M059J (cell line): Measurements from ENCODE around the gene ARRDC4. TPM values are rescaled to one million over a fixed set of nuclear protein-coding genes. Genes with fewer than 3 reads are reported as not detected.
"Not testable (repeated sequence)": the region's sequence is repeated elsewhere in the genome, so short reads cannot be mapped to it uniquely, and the experiment has no call there.

Source experiments
- DNase-seq: peaks from one replicate; pipeline ENCODE4 v3.0.0-alpha.2; 2012; ENCODE audit warnings: low read depth
- total RNA-seq: library from RNA; depleted of rRNA; stranded (reverse); fragments of >200 nt; shearing (Covaris generic); gene quantifications from 2 replicates; pipeline ENCODE4 v1.2.3, GENCODE V29; 2014

ARRDC4 gene
- total RNA-seq, 1 experiment from 2014 or later: 13.9 TPM

- DNase-seq: no peak
Observed at GRCh38 chr15:97966246-97966645, 5.7 kb downstream of the ARRDC4 start.

DNA sequence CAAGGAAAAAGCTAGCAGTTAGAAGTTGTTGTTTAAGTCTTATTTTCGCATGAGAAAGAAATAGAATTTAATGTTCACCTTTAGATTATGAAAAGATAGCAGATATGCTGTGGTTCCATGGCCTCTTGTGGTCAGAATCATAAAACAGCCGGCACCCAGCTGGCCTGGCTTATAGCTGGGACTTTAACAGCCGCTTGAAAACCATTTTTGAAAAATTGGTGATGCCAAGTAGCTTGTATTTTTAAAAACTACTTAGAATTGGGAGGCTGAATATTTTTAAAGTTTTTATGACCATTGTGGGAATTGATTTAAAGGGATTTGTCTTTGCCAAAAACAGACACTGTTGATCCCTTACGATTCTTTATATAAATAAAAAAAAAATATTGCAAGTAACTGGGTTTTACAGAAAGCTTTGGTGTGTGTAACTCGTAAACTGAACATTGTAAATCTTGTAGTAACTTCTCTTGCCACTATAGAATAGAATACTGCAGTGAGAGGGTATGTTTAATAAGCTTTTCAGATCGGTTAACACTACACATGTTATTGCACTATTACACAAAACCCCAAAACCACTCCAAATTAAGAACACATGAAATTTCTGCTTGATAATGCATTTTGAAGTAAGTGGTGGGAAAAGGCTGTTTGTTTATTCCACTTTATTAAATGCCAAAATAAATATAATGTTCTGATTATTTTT is 6.6 kb downstream of the ARRDC4 start:
- DNase-seq: no peak

- no peak for DNase-seq
Observed at GRCh38 chr15:97967881-97968280, 7.4 kb downstream of the ARRDC4 start.

- peak; percentile 63 for DNase-seq
Observed at GRCh38 chr15:97968380-97968779, 7.9 kb downstream of the ARRDC4 start.

GRCh38 chr15:97972366-97972765 is 11.9 kb downstream of the ARRDC4 start:
- DNase-seq: no peak

DNA sequence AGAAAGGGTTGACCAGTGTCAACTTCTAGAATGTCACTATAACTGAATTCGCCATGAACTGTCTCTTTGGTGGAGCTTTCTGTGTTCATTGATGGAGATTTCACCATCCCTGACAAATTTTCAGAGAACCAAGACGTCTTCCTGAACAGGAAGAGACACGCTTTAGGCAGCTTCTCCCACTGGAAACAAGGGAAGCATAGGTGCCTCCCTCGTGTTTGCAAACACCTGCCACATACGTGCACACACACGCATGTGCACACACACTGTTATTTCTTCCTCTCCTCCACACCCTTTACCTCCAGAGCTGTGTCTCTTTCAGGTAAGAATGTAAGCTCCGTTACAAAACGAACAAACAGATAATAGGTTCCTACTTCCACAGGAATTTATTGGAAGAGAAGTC is 15.6 kb downstream of the ARRDC4 start:
- DNase-seq: no peak

DNA sequence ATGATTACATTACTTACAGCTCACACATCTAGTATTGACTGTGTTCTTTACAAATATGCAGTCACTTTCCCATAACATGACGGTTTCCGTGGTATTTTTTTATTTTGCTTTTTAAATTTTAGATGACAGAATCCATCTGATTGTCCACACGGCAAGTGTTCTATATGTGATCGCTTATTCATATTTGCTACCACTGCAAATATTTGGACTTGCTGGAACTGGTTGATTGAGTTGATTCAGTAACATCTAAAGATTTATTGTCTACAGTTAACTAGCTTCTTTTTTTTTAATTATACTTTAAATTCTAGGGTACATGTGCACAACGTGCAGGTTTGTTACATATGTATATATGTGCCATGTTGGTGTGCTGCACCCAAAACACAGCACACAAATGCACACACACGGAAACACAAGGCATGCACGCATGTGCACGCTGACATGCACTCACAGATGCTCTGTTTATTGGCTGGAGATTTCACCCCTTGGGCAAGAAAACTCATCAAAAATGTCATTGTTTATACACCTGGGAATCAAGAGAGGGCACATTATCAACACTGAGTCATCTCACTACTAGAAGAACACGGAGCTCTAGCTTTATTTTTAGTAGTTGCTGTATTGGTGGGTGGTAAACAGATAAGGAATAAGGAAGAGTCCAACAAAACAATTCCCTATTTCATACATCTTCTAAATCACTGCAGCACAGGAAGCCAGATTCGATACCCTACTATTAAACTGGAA is 16.4 kb downstream of the ARRDC4 start:
- peak; percentile 58 for DNase-seq

DNA sequence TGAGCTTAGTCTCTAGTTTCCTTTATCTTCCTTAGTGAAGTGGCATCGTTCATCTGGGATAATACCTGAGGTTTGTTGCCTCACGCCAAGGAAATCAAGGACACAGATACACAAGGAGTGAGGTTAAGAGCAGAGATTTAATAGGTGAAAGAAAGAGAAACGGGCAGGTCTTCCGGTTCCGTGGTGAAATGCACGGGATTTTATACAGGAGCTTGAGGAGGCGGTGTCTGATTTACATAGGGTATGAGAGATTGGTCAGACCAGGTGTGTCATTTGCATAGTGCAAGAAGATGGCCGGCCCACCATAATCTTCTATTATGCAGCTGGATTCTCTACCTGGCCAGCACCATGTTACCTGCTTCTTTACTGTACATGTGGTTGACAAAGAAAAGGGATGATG is 17.2 kb downstream of the ARRDC4 start:
- no peak for DNase-seq

DNA sequence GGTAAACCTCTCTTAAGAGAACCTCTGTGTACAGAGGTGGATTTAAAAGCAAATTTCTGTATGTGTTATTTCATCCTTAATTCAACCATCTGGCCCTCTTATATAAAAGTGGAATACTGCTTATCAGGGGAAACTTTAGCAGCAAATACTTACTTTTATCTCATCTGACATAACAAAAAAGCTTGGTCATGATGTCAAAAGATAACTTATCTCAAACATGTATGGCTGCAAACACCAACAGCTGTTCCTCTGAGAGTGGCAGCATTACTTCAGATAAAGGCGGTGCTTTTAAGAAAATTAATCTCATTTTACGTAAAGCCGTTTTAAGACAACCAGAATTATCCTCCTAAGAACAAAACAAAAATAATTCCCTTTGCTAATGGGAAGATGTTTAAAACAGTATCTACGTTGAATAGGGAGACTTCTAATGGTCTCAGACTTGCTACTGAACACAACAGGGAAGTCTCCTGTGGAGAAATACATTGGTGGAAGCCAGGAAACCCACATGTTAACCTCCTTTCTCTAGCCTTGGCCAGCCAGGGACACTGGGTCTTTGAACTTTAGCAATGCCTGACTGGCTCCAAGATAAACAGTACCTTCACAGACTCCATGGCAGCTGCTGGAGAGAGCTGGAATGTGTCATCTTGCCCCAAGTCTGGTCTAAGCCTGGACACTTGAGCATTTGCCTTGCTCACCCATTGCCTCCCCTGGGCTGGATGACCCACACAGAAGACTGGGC is 18.1 kb downstream of the ARRDC4 start:
- peak; percentile 87 for DNase-seq

GRCh38 chr15:97979140-97979520 is 18.6 kb downstream of the ARRDC4 start:
- DNase-seq: no peak

GRCh38 chr15:97981058-97981457 is 20.6 kb downstream of the ARRDC4 start:
- no peak for DNase-seq

DNA sequence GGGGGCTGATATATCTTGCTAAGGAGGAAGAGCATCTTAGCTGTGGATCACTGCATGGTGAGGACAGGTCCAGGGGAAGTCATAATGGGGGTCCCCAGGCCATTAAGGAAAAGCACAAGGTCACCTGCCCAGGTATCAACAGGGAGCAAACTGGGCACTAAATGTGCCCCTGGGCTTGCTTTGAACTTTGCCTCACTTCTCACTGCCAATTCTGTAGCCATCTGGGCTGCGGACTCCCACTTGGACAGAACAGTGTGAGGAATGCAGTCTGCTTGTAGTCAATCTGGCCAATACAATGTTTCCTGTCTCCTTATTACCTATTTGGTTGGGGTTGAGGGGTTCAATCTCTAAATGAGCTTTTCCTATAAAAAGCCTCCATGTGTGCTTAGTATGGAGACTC is 21.3 kb downstream of the ARRDC4 start:
- no peak for DNase-seq

DNA sequence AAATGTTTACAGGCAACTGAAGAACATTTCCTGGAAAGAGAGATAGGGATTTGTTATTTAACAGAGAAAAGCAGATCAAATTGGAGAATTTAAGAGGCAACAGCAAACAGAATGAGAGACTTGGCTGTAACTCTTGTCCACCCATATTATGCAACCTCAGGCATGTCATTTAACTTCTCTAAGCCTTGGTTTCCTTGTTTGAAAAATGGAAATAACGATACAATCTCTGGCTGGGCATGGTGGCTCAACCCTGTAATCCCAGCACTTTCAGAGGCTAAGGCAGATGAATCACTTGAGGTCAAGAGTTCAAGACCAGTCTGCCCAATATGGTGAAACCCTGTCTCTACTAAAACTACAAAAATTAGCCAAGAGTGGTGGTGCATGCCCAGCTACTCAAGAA is 23.7 kb downstream of the ARRDC4 start:
- DNase-seq: peak; percentile 76

DNA sequence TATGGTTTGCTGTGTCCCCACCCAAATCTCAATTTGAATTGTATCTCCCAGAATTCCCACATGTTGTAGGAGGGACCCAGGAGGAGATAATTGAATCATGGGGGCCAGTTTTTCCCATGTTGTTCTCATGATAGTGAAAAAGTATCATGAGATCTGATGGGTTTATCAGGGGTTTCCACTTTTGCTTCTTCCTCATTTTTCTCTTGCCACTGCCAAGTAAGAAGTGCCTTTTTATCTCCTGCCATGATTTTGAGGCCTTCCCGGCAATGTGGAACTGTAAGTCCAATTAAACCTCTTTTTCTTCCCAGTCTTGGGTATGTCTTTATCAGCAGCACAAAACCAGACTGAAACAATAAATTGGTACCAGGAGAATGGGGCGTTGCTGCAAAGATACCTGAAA is 25.5 kb downstream of the ARRDC4 start:
- DNase-seq: not testable (repeated sequence)

- no peak for DNase-seq
Observed at GRCh38 chr15:97986781-97987180, 26.3 kb downstream of the ARRDC4 start.

DNA sequence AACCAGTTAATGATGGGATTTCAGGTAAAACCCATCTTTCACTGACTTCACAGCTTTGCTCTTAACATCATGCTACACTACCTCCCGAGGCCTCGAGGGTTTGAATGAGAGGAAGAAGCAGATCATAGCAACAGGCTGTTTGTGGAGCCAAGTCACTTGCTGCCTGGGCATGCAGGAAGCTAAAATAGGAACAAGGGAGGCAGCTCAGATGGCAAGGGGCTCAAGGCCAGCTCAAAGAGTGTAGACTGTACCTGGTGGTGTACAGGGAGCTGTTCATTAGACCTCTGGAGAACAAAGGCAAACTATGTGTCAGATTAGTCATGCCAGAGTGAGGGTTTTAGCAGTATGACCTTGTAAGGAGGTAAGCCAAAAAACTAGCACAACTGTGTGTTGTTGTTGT is 28.8 kb downstream of the ARRDC4 start:
- DNase-seq: no peak

- DNase-seq: no peak
Observed at GRCh38 chr15:97991972-97992541, 31.6 kb downstream of the ARRDC4 start.

DNA sequence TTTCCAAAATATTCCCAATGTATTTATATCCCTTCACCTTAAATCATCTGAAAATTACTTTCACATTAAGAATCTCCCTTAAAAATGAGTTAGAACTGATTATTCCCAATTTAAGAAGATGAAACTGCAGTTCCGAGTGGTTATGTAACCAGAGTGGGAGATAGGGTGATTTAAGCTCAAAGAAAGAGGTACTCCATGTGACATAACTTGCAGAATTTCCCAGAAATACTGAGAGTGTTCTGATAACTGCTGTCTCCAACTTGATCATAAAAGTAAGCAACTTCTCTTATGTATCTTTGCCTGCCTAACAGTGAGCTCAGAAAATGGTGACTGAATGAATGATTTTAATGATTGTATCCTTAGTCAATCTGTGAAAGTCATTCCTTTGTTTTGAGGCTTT is 32.3 kb downstream of the ARRDC4 start:
- DNase-seq: no peak

DNA sequence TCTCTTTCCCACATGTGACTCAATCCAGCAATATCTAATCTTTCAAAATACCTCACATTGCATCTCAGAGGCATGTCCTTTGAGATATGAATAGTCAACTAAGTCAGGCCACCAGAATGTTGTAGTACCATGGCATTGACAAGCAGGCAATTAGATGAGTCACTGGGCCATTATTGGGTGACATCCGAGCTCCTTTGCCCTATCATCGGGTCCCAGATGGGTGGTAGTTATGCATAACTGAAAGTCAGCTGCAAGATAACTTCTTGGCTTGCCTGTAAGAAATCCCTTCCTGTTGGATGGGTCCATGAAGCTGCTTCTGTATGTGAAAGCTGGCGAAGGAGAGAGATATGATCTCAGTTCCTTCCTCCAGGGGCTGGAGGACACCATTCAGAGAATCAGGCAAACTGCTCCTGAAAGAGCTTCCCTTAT is 32.8 kb downstream of the ARRDC4 start:
- DNase-seq: peak; percentile 75

GRCh38 chr15:97994236-97994635 is 33.7 kb downstream of the ARRDC4 start:
- no peak for DNase-seq

- DNase-seq: no peak
Observed at GRCh38 chr15:97995192-97995591, 34.7 kb downstream of the ARRDC4 start.

- DNase-seq: peak; percentile 64
Observed at GRCh38 chr15:97995881-97996603, 35.5 kb downstream of the ARRDC4 start.
